HepG2 (cell line): Measurements from ENCODE around the gene PBX4. TPM values are rescaled to one million over a fixed set of nuclear protein-coding genes. Genes with fewer than 3 reads are reported as not detected.

Experiments used
- AHR ChIP-seq: IDR thresholded peaks from 2 replicates; pipeline ENCODE4 v1.6.1; 2018; ENCODE audit warnings: missing genetic modification reagents, missing compliant biosample characterization
- ATRX ChIP-seq: sonication (generic); formaldehyde crosslinking; IDR thresholded peaks from 2 replicates; pipeline ENCODE4 v1.4.0; 2020; ENCODE audit warnings: missing genetic modification reagents, borderline replicate concordance
- BORCS8-MEF2B ChIP-seq: sonication (generic); formaldehyde crosslinking; IDR thresholded peaks from 2 replicates; pipeline ENCODE4 v1.8.0; 2022; ENCODE audit warnings: mild to moderate bottlenecking, missing genetic modification reagents
- KLF16 ChIP-seq, 2 experiments: sonication (generic) in 1 of 2; formaldehyde crosslinking in 1 of 2; IDR thresholded peaks; 2 replicates each; pipeline versions ENCODE4 v1.6.1 to v1.8.0; 2016 to 2023; ENCODE audit warnings: missing genetic modification reagents in 2 of 2, missing compliant biosample characterization in 1 of 2
- MLLT10 ChIP-seq: sonication (generic); formaldehyde crosslinking; IDR thresholded peaks from 2 replicates; pipeline ENCODE4 v1.4.0; 2020; ENCODE audit warnings: missing genetic modification reagents
- PAF1 ChIP-seq: IDR thresholded peaks from 2 replicates; pipeline ENCODE4 v1.6.1; 2016; ENCODE audit warnings: missing genetic modification reagents, missing compliant biosample characterization
- PCBP2 ChIP-seq: fragments of 200-400 bp; formaldehyde crosslinking; optimal IDR thresholded peaks from 2 replicates; pipeline ENCODE3; 2018; ENCODE audit warnings: low read length, low read depth; ENCODE audit not compliant: poor library complexity, severe bottlenecking
- RXRB ChIP-seq: IDR thresholded peaks from 2 replicates; pipeline ENCODE4 v1.6.1; 2016; ENCODE audit warnings: borderline replicate concordance, missing genetic modification reagents, missing compliant biosample characterization
- TOPORS ChIP-seq: sonication (generic); formaldehyde crosslinking; IDR thresholded peaks from 2 replicates; pipeline ENCODE4 v1.8.0; 2023; ENCODE audit warnings: mild to moderate bottlenecking, missing genetic modification reagents
- ZNF225 ChIP-seq: sonication (generic); formaldehyde crosslinking; IDR thresholded peaks from 2 replicates; pipeline ENCODE4 v1.4.0; 2020; ENCODE audit warnings: mild to moderate bottlenecking, missing genetic modification reagents
- ZNF260 ChIP-seq: sonication (generic); formaldehyde crosslinking; IDR thresholded peaks from 2 replicates; pipeline ENCODE4 v1.4.0; 2020; ENCODE audit warnings: missing genetic modification reagents, low read depth, mild to moderate bottlenecking, borderline replicate concordance
- polyA plus RNA-seq, 8 experiments: library from polyadenylated mRNA; depleted of rRNA in 3 of 8; stranded (reverse) in 7 of 8; unstranded in 1 of 8; fragments of >200 nt; fragmentation: Illumina TruSeq in 4 of 8; extraction: Trizol in 4 of 8; gene quantifications; 2 replicates each; pipeline versions ENCODE4 v1.2.1 to v1.2.3, GENCODE V29; 2011 to 2016; ENCODE audit warnings: low read depth in 4 of 8, missing spikeins in 1 of 8, mixed read lengths in 1 of 8; ENCODE audit not compliant: insufficient read depth in 1 of 8
- total RNA-seq, 5 experiments: library from RNA; depleted of rRNA; stranded (reverse); fragments of >200 nt; fragmentation: Illumina TruSeq; extraction: Trizol; gene quantifications; 2 replicates each; pipeline ENCODE4 v1.2.3, GENCODE V29; 2016; ENCODE audit warnings: low read depth in 1 of 5
- TF ChIP-seq, protein P1 (sequence below): sonication (generic); formaldehyde crosslinking; IDR thresholded peaks from 2 replicates; pipeline ENCODE4 v1.9.0; 2021; ENCODE audit warnings: missing genetic modification reagents, mild to moderate bottlenecking, borderline replicate concordance
- TF ChIP-seq, protein P2 (sequence below): sonication (generic); formaldehyde crosslinking; IDR thresholded peaks from 2 replicates; pipeline ENCODE4 v1.8.1; 2022; ENCODE audit warnings: low read depth, mild to moderate bottlenecking, missing genetic modification reagents
- TF ChIP-seq, protein P3 (sequence below), 2 experiments: fragments of 450-650 bp in 1 of 2; sonication (generic) in 1 of 2; formaldehyde crosslinking in 1 of 2; IDR thresholded peaks; 2 replicates each; pipeline versions ENCODE4 v1.6.1 to v1.8.0; 2016 to 2022; ENCODE audit warnings: antibody characterized with exemption in 1 of 2, mild to moderate bottlenecking in 1 of 2, missing genetic modification reagents in 1 of 2

Gene PBX4
- total and polyA plus RNA-seq, 2 of the 13 experiments (the other 11 are each of a cell fraction or from before 2014, with no cell fraction given) = not detected

DNA sequence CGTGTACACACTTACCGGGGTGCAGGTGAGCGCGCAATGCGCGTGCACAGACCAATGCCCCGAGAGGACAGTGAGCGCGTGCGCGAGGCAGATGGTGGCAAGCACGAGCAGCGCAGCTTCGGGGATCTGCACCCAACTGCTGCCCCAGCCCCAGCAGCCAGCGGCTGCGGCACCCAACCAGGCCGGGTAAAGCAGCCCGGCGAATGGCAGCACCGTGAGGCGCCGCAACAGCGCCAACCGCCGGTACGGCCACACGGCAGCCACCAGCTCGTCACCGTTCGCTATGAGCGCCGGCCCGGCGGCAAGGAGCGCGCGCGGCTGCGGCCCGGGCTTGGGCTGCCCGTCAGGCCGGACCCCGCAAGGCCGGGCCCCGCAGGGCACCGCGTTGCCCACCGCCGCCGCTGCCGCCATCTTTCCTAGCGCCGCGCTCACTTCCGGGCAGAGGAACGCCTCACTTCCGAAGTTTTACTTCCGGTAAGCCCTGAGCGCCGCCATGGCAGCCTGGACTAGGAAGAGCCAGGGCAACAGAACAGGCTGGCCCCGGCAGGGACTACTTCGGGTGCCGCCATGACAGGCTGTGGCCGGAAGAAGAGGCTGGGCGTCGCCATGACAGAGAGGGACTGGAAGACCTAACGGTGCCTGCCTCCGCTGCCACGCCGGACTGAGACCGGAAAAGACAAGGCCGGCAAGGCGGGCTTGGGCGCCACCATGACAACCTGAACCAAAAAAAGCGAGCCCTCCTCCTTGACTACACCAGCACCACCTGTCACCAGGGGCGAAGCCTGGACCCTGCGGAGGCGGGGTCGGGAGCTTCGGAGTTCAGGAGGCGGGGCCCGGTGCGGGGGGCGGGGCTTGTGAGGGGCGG is 45.0 kb upstream of the PBX4 start, which contains the start of gene ATP13A1 (continued):
- TF ChIP-seq, protein P1, sequence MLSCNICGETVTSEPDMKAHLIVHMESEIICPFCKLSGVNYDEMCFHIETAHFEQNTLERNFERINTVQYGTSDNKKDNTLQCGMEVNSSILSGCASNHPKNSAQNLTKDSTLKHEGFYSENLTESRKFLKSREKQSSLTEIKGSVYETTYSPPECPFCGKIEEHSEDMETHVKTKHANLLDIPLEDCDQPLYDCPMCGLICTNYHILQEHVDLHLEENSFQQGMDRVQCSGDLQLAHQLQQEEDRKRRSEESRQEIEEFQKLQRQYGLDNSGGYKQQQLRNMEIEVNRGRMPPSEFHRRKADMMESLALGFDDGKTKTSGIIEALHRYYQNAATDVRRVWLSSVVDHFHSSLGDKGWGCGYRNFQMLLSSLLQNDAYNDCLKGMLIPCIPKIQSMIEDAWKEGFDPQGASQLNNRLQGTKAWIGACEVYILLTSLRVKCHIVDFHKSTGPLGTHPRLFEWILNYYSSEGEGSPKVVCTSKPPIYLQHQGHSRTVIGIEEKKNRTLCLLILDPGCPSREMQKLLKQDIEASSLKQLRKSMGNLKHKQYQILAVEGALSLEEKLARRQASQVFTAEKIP (CRISPR knock-in tag) = no peak
- TF ChIP-seq, protein P2, sequence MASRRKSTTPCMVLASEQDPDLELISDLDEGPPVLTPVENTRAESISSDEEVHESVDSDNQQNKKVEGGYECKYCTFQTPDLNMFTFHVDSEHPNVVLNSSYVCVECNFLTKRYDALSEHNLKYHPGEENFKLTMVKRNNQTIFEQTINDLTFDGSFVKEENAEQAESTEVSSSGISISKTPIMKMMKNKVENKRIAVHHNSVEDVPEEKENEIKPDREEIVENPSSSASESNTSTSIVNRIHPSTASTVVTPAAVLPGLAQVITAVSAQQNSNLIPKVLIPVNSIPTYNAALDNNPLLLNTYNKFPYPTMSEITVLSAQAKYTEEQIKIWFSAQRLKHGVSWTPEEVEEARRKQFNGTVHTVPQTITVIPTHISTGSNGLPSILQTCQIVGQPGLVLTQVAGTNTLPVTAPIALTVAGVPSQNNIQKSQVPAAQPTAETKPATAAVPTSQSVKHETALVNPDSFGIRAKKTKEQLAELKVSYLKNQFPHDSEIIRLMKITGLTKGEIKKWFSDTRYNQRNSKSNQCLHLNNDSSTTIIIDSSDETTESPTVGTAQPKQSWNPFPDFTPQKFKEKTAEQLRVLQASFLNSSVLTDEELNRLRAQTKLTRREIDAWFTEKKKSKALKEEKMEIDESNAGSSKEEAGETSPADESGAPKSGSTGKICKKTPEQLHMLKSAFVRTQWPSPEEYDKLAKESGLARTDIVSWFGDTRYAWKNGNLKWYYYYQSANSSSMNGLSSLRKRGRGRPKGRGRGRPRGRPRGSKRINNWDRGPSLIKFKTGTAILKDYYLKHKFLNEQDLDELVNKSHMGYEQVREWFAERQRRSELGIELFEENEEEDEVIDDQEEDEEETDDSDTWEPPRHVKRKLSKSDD (CRISPR knock-in tag) = peak; percentile 69; the same call in 1 of the 2 replicates
- TF ChIP-seq AHR (no peak), ATRX (no peak), TOPORS (peak; percentile 90; the same call in 1 of the 2 replicates), MLLT10 (CRISPR knock-in tag) (no peak), KLF16 (CRISPR knock-in tag; IDR thresholded peaks at IDR 0.05) (peak in 1 of 2 experiments; percentile 56; a peak in 1 of 4 replicates), BORCS8-MEF2B (CRISPR knock-in tag) (no peak), PAF1 (CRISPR knock-in tag) (no peak), ZNF260 (CRISPR knock-in tag) (no peak), PCBP2 (no peak), ZNF225 (CRISPR knock-in tag) (peak; percentile 3), RXRB (CRISPR knock-in tag) (0 out of 2 replicates have a peak, but pooled peaks have one; percentile 12)
- TF ChIP-seq, protein P3, sequence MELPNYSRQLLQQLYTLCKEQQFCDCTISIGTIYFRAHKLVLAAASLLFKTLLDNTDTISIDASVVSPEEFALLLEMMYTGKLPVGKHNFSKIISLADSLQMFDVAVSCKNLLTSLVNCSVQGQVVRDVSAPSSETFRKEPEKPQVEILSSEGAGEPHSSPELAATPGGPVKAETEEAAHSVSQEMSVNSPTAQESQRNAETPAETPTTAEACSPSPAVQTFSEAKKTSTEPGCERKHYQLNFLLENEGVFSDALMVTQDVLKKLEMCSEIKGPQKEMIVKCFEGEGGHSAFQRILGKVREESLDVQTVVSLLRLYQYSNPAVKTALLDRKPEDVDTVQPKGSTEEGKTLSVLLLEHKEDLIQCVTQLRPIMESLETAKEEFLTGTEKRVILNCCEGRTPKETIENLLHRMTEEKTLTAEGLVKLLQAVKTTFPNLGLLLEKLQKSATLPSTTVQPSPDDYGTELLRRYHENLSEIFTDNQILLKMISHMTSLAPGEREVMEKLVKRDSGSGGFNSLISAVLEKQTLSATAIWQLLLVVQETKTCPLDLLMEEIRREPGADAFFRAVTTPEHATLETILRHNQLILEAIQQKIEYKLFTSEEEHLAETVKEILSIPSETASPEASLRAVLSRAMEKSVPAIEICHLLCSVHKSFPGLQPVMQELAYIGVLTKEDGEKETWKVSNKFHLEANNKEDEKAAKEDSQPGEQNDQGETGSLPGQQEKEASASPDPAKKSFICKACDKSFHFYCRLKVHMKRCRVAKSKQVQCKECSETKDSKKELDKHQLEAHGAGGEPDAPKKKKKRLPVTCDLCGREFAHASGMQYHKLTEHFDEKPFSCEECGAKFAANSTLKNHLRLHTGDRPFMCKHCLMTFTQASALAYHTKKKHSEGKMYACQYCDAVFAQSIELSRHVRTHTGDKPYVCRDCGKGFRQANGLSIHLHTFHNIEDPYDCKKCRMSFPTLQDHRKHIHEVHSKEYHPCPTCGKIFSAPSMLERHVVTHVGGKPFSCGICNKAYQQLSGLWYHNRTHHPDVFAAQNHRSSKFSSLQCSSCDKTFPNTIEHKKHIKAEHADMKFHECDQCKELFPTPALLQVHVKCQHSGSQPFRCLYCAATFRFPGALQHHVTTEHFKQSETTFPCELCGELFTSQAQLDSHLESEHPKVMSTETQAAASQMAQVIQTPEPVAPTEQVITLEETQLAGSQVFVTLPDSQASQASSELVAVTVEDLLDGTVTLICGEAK (IDR thresholded peaks at IDR 0.05) = peak; percentile 43; the same call in 1 of the 2 replicates
- TF ChIP-seq, protein P3 (CRISPR knock-in tag; IDR thresholded peaks at IDR 0.05) = no peak; the same call in 1 of the 2 replicates
